H9 (cell line): Measurements from ENCODE around the gene RNF220. TPM values are rescaled to one million over a fixed set of nuclear protein-coding genes. Genes with fewer than 3 reads are reported as not detected.

Experiments used
- DNase-seq: peaks from one replicate; pipeline ENCODE4 v3.0.0-alpha.2; 2017
- H2AFZ ChIP-seq: one replicate; pipeline ENCODE4 v1.6.1; 2013; ENCODE audit warnings: mild to moderate bottlenecking, low read length, control low read depth, moderate library complexity
- H2AK5ac ChIP-seq: 2 replicates; pipeline ENCODE4 v1.6.1; 2013; ENCODE audit warnings: low read length, control low read depth, mixed read lengths; ENCODE audit not compliant: insufficient read length
- H2BK120ac ChIP-seq: one replicate; pipeline ENCODE4 v1.6.1; 2013; ENCODE audit warnings: low read depth, mild to moderate bottlenecking, low read length, control low read depth, inconsistent platforms; ENCODE audit not compliant: poor library complexity, severe bottlenecking
- H2BK12ac ChIP-seq: 2 replicates; pipeline ENCODE4 v1.6.1; 2013; ENCODE audit warnings: low read length, control low read depth, mixed read lengths, low read depth; ENCODE audit not compliant: insufficient read length
- H2BK15ac ChIP-seq: 2 replicates; pipeline ENCODE4 v1.6.1; 2013; ENCODE audit warnings: low read depth, low read length, control low read depth
- H2BK20ac ChIP-seq: one replicate; pipeline ENCODE4 v1.6.1; 2013; ENCODE audit warnings: low read depth, mild to moderate bottlenecking, low read length, control low read depth, inconsistent platforms; ENCODE audit not compliant: poor library complexity, severe bottlenecking
- H2BK5ac ChIP-seq: 2 replicates; pipeline ENCODE4 v1.6.1; 2013; ENCODE audit warnings: low read length, control low read depth, mixed read lengths; ENCODE audit not compliant: insufficient read length
- H3K14ac ChIP-seq: 2 replicates; pipeline ENCODE4 v1.6.1; 2013; ENCODE audit warnings: low read length, control low read depth; ENCODE audit not compliant: insufficient read depth
- H3K18ac ChIP-seq: 2 replicates; pipeline ENCODE4 v1.6.1; 2013; ENCODE audit warnings: low read depth, mild to moderate bottlenecking, mixed read lengths, low read length, control low read depth; ENCODE audit not compliant: insufficient read length
- H3K23ac ChIP-seq: 2 replicates; pipeline ENCODE4 v1.6.1; 2013; ENCODE audit warnings: low read length, control low read depth, mixed read lengths, low read depth; ENCODE audit not compliant: insufficient read length
- H3K23me2 ChIP-seq: 2 replicates; pipeline ENCODE4 v1.6.1; 2013; ENCODE audit warnings: low read depth, mild to moderate bottlenecking, mixed read lengths, low read length, control low read depth; ENCODE audit not compliant: insufficient read length, poor library complexity, severe bottlenecking
- H3K27ac ChIP-seq: 2 replicates; pipeline ENCODE4 v1.5.1; 2013; ENCODE audit warnings: low read length, control low read depth, mixed read lengths, low read depth; ENCODE audit not compliant: insufficient read length
- H3K27me3 ChIP-seq: 2 replicates; pipeline ENCODE4 v1.6.1; 2013; ENCODE audit warnings: low read length, control low read depth, inconsistent platforms; ENCODE audit not compliant: insufficient read depth
- H3K4ac ChIP-seq: 2 replicates; pipeline ENCODE4 v1.6.1; 2013; ENCODE audit warnings: low read depth, mild to moderate bottlenecking, control low read depth, inconsistent platforms, low read length, moderate library complexity
- H3K4me1 ChIP-seq: 2 replicates; pipeline ENCODE4 v1.6.1; 2013; ENCODE audit warnings: low read length, control low read depth, inconsistent platforms; ENCODE audit not compliant: insufficient read depth
- H3K4me2 ChIP-seq: 2 replicates; pipeline ENCODE4 v1.6.1; 2013; ENCODE audit warnings: low read length, control low read depth, mixed read lengths; ENCODE audit not compliant: insufficient read length, insufficient read depth
- H3K56ac ChIP-seq: 2 replicates; pipeline ENCODE4 v1.6.1; 2013; ENCODE audit warnings: low read depth, mild to moderate bottlenecking, mixed read lengths, low read length, control low read depth; ENCODE audit not compliant: insufficient read length
- H3K79me1 ChIP-seq: 2 replicates; pipeline ENCODE4 v1.6.1; 2013; ENCODE audit warnings: low read depth, mild to moderate bottlenecking, moderate library complexity, low read length, control low read depth, inconsistent platforms; ENCODE audit not compliant: insufficient read depth, poor library complexity, severe bottlenecking
- H3K79me2 ChIP-seq: 2 replicates; pipeline ENCODE4 v1.6.1; 2013; ENCODE audit warnings: low read length, control low read depth, inconsistent platforms; ENCODE audit not compliant: insufficient read depth
- H3K9ac ChIP-seq: 2 replicates; pipeline ENCODE4 v1.6.1; 2013; ENCODE audit warnings: low read length, control low read depth, mixed read lengths; ENCODE audit not compliant: insufficient read length; ENCODE audit errors: extremely low read depth
- H3K9me3 ChIP-seq: one replicate; pipeline ENCODE4 v1.6.1; 2013; ENCODE audit warnings: low read depth, low read length, inconsistent platforms; ENCODE audit not compliant: control insufficient read depth
- H3T11ph ChIP-seq: one replicate; pipeline ENCODE4 v1.6.1; 2013; ENCODE audit warnings: mild to moderate bottlenecking, low read length, control low read depth, inconsistent platforms
- H4K20me1 ChIP-seq: one replicate; pipeline ENCODE4 v1.6.1; 2013; ENCODE audit not compliant: control insufficient read depth, insufficient read length, insufficient read depth
- H4K5ac ChIP-seq: 2 replicates; pipeline ENCODE4 v1.6.1; 2013; ENCODE audit warnings: low read depth, mild to moderate bottlenecking, mixed read lengths, low read length, control low read depth; ENCODE audit not compliant: insufficient read length
- H4K8ac ChIP-seq: replicated peaks from 2 replicates; pipeline ENCODE4 v1.6.1; 2013; ENCODE audit warnings: low read length, control low read depth, mixed read lengths, low read depth; ENCODE audit not compliant: insufficient read length
- H4K91ac ChIP-seq: 2 replicates; pipeline ENCODE4 v1.6.1; 2013; ENCODE audit warnings: low read depth, mild to moderate bottlenecking, moderate library complexity, mixed read lengths, low read length, control low read depth; ENCODE audit not compliant: insufficient read length
- H3K27ac Mint-ChIP-seq, 3 experiments: 2 replicates in 2 of 3; 3 replicates in 1 of 3; pipeline ENCODE4 v1.8.0; 2020 to 2021; ENCODE audit warnings: mixed read lengths in 3 of 3, mild to moderate bottlenecking in 1 of 3, moderate library complexity in 1 of 3
- H3K27me3 Mint-ChIP-seq: 2 replicates; pipeline ENCODE4 v1.8.0; 2021; ENCODE audit warnings: low read depth, mild to moderate bottlenecking, moderate library complexity, mixed read lengths
- H3K36me3 Mint-ChIP-seq, 3 experiments: 2 replicates in 2 of 3; 3 replicates in 1 of 3; pipeline ENCODE4 v1.8.0; 2020 to 2021; ENCODE audit warnings: low read depth in 3 of 3, mixed read lengths in 3 of 3; ENCODE audit not compliant: insufficient read depth in 1 of 3
- H3K4me1 Mint-ChIP-seq, 2 experiments: 2 replicates each; pipeline ENCODE4 v1.8.0; 2020; ENCODE audit warnings: mixed read lengths in 2 of 2
- H3K4me3 Mint-ChIP-seq, 2 experiments: 2 replicates in 1 of 2; 3 replicates in 1 of 2; pipeline ENCODE4 v1.8.0; 2020 to 2021; ENCODE audit warnings: mild to moderate bottlenecking in 2 of 2, mixed read lengths in 2 of 2, moderate library complexity in 1 of 2
- H3K9me3 Mint-ChIP-seq, 2 experiments: 2 replicates in 1 of 2; 3 replicates in 1 of 2; pipeline ENCODE4 v1.8.0; 2020; ENCODE audit warnings: mild to moderate bottlenecking in 2 of 2, mixed read lengths in 2 of 2, moderate library complexity in 1 of 2
- CTCF ChIP-seq: fragments of 200-600 bp; sonication (generic); conservative IDR thresholded peaks from 3 replicates; pipeline ENCODE4 v1.8.0; 2021; ENCODE audit warnings: antibody characterized with exemption, mild to moderate bottlenecking
- WGBS: extraction: QIAGEN DNeasy Blood & Tissue Kit; methylation state at CpG from one replicate; pipeline ENCODE4 v1.1.7; 2013; ENCODE audit warnings: missing lambda C conversion rate, low lambda C conversion rate, mixed read lengths; ENCODE audit not compliant: insufficient read length; ENCODE audit errors: extremely low coverage; 5-methylcytosine and 5-hydroxymethylcytosine counted together
- total RNA-seq: library from RNA; stranded (reverse); gene quantifications from 2 replicates; pipeline ENCODE4 v1.2.1, GENCODE V29; 2021

RNF220 gene
- total RNA-seq, 1 experiment from 2014 or later = 109 TPM

GRCh38 chr1:44543064-44543744, 138.1 kb downstream of the RNF220 start:
- H4K91ac ChIP-seq = no peak overlapping the region
- no peak overlapping the region for H3K23ac ChIP-seq
- H3K14ac ChIP-seq = no peak overlapping the region
- H3K27me3 Mint-ChIP-seq = peaks cover 81% of the 10 kb centered on the region
- H3K4me2 ChIP-seq = peak overlapping the region; percentile 61
- H3K4ac ChIP-seq = no peak overlapping the region
- H4K20me1 ChIP-seq = no peaks in the 10 kb centered on the region
- no peak overlapping the region for H3K56ac ChIP-seq
- H3K79me2 ChIP-seq = no peaks in the 10 kb centered on the region
- DNase-seq = peak; percentile 98
- no peaks in the 10 kb centered on the region for H3K79me1 ChIP-seq
- no peaks in the 10 kb centered on the region; the same call in 1 of the 2 replicates for H3K27me3 ChIP-seq
- no peak overlapping the region for H2AFZ ChIP-seq
- H3T11ph ChIP-seq = no peak overlapping the region
- H3K4me1 ChIP-seq = peaks cover 22% of the 10 kb centered on the region; the same call in 1 of the 2 replicates
- H3K27ac Mint-ChIP-seq = peak overlapping the region; percentile 87 to 98 (median 93); a peak in 6 of 7 replicates
- peak overlapping the region; percentile 61 for H3K18ac ChIP-seq
- no peak overlapping the region for H3K9ac ChIP-seq
- no peak overlapping the region for H4K8ac ChIP-seq
- peak; percentile 47; the same call in 2 of the 3 replicates for TF ChIP-seq CTCF
- H3K4me3 Mint-ChIP-seq = peak overlapping the region; percentile 43 to 72
- no peaks in the 10 kb centered on the region for H3K23me2 ChIP-seq
- peak overlapping the region; percentile 86 for H3K27ac ChIP-seq
- H2BK15ac ChIP-seq = no peak overlapping the region
- no peaks in the 10 kb centered on the region for H3K9me3 Mint-ChIP-seq
- peaks cover 0 to 8% (median 0%) of the 10 kb centered on the region in 3 experiments; a peak in 3 of 7 replicates for H3K36me3 Mint-ChIP-seq
- no peak overlapping the region for H2AK5ac ChIP-seq
- no peak overlapping the region for H2BK5ac ChIP-seq
- no CpG with 5 or more reads among the region's 15 CpGs for WGBS
- no peaks in the 10 kb centered on the region for H3K9me3 ChIP-seq
- peak overlapping the region; percentile 4 for H4K5ac ChIP-seq
- peaks cover 71 to 74% of the 10 kb centered on the region in 2 experiments for H3K4me1 Mint-ChIP-seq
- H2BK12ac ChIP-seq = no peak overlapping the region
- H2BK20ac ChIP-seq = no peak overlapping the region
- H2BK120ac ChIP-seq = no peak overlapping the region
